ENCODE measurements around the gene SNAI1.

DNA sequence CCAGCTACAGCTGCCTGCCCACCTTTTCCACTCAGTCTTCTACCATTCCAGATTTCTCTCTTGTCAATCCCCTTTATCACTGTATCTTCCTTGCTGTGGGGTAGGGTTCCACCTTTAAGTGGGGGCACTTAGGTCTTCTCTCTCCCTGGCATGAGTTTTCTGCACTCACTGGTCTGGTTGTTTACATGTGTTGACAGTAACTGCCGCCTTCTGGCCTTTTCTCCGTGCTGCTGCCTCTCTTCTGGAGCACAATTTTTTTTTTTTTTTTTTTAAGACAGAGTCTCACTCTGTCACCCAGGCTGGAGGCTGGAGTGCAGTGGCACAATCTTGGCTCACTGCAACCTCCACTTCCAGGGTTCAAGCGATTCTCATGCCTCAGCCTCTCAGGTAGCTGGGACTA is 34.6 kb upstream of the SNAI1 start:
- TF ChIP-seq CTCF (IDR thresholded peaks at IDR 0.05; ENCODE audit: low read length) (no peak), EZH2phosphoT487 (IDR thresholded peaks at IDR 0.05; ENCODE audit: low read length) (no peak), EZH2 (optimal IDR thresholded peaks at IDR 0.05; ENCODE audit: low read depth, low read length) (no peak)
